OCI-LY1 (cell line): ENCODE data around the gene KCNIP4.

ENCODE experiments used
- CTCF ChIP-seq: fragments of 200-600 bp; sonication (generic), shearing (Covaris generic); IDR thresholded peaks from 2 replicates; pipeline ENCODE4 v1.5.1; 2017; ENCODE audit warnings: mild to moderate bottlenecking, antibody characterized with exemption, low read length, moderate library complexity, mixed read lengths
- EZH2 ChIP-seq: fragments of 200-600 bp; sonication (generic), shearing (Covaris generic); IDR thresholded peaks from 2 replicates; pipeline ENCODE4 v1.8.0; 2017; ENCODE audit warnings: borderline replicate concordance, mixed run types, mild to moderate bottlenecking, antibody characterized with exemption, low read length, moderate library complexity, mixed read lengths

GRCh38 chr4:20960291-20960690, 988.3 kb downstream of the KCNIP4 start:
- TF ChIP-seq CTCF (no peak), EZH2 (no peak)
